Naive thymus-derived CD4-positive, alpha-beta T cell (primary cell): ENCODE results near the gene DUSP9. TPM values are rescaled to one million over a fixed set of nuclear protein-coding genes. Genes with fewer than 3 reads are reported as not detected.
A peak's percentile ranks its signal among the peaks of the same experiment; 100 is the strongest.
"Not testable (repeated sequence)": the region's sequence is repeated elsewhere in the genome, so short reads cannot be mapped to it uniquely, and the experiment has no call there.

Experiments used
- ATAC-seq: fragments of 150-1000 bp; cut with Tn5 transposase; 2 replicates; pipeline ENCODE4 v1.10.0; 2021; ENCODE audit warnings: mild to moderate bottlenecking, moderate library complexity
- CTCF ChIA-PET: fragments of 350-600 bp; sonication (Branson Sonifier 250); formaldehyde crosslinking; loops from one replicate; lab custom pipeline; 2021; ENCODE audit warnings: antibody characterized with exemption; lab: Charles Lee
- POLR2A ChIA-PET: fragments of 350-600 bp; sonication (Branson Sonifier 250); formaldehyde crosslinking; loops from one replicate; lab custom pipeline; 2021; ENCODE audit warnings: antibody characterized with exemption, inconsistent platforms; lab: Charles Lee
- DNase-seq, 9 donors: peaks; one replicate each; pipeline versions ENCODE4 v3.0.0 to v3.0.0-alpha.2; 2020 to 2022; ENCODE audit warnings: mixed read lengths in 1 of 9
- H3K27ac ChIP-seq: one replicate; pipeline ENCODE4 v1.7.0; 2013; ENCODE audit warnings: mild to moderate bottlenecking, low read depth, low read length, moderate library complexity
- H3K27me3 ChIP-seq, 2 donors: one replicate each; pipeline ENCODE4 v1.7.0; 2013; ENCODE audit warnings: low read length in 2 of 2, mild to moderate bottlenecking in 2 of 2, moderate library complexity in 2 of 2; ENCODE audit not compliant: control insufficient read depth in 2 of 2, insufficient read depth in 2 of 2
- H3K36me3 ChIP-seq, 3 experiments: 1 replicate in 2 of 3; 2 replicates in 1 of 3; pipeline ENCODE4 v1.7.0; 2013; ENCODE audit warnings: low read length in 3 of 3, mild to moderate bottlenecking in 3 of 3, moderate library complexity in 1 of 3; ENCODE audit not compliant: insufficient read depth in 3 of 3, control insufficient read depth in 2 of 3
- H3K4me1 ChIP-seq, 2 donors: one replicate each; pipeline ENCODE4 v1.7.0; 2013; ENCODE audit warnings: low read length in 2 of 2, mild to moderate bottlenecking in 2 of 2, moderate library complexity in 1 of 2; ENCODE audit not compliant: control insufficient read depth in 2 of 2, insufficient read depth in 2 of 2
- H3K4me3 ChIP-seq: 2 replicates; pipeline ENCODE4 v1.7.0; 2013; ENCODE audit warnings: mild to moderate bottlenecking, low read length
- H3K9me3 ChIP-seq, 3 experiments: 1 replicate in 2 of 3; 2 replicates in 1 of 3; pipeline ENCODE4 v1.7.0; 2013; ENCODE audit warnings: low read length in 3 of 3; ENCODE audit not compliant: control insufficient read depth in 2 of 3
- H3K27ac Mint-ChIP-seq, 9 donors: one replicate each; pipeline ENCODE4 v1.8.0; 2020 to 2022; ENCODE audit warnings: mixed read lengths in 9 of 9, mild to moderate bottlenecking in 8 of 9, moderate library complexity in 5 of 9, inconsistent platforms in 2 of 9
- H3K27me3 Mint-ChIP-seq, 5 donors: one replicate each; pipeline ENCODE4 v1.8.0; 2021 to 2022; ENCODE audit warnings: mixed read lengths in 5 of 5, mild to moderate bottlenecking in 1 of 5
- H3K36me3 Mint-ChIP-seq, 5 donors: one replicate each; pipeline ENCODE4 v1.8.0; 2020 to 2022; ENCODE audit warnings: mixed read lengths in 5 of 5, mild to moderate bottlenecking in 3 of 5, inconsistent platforms in 1 of 5
- H3K4me1 Mint-ChIP-seq, 7 donors: one replicate each; pipeline ENCODE4 v1.8.0; 2020 to 2022; ENCODE audit warnings: mixed read lengths in 7 of 7, mild to moderate bottlenecking in 3 of 7, inconsistent platforms in 1 of 7
- H3K4me3 Mint-ChIP-seq, 10 donors: one replicate each; pipeline ENCODE4 v1.8.0; 2020 to 2022; ENCODE audit warnings: mild to moderate bottlenecking in 10 of 10, mixed read lengths in 10 of 10, moderate library complexity in 6 of 10, inconsistent platforms in 2 of 10
- H3K9me3 Mint-ChIP-seq, 11 donors: one replicate each; pipeline ENCODE4 v1.8.0; 2020 to 2022; ENCODE audit warnings: mixed read lengths in 11 of 11, mild to moderate bottlenecking in 4 of 11, inconsistent platforms in 1 of 11, moderate library complexity in 1 of 11
- intact Hi-C, 2 donors: fragments of 100-400 bp; cut with micrococcal nuclease; formaldehyde crosslinking; loops; one replicate each; pipeline ENCODE4 v1.15.1; 2023
- polyA plus RNA-seq, 2 donors: library from polyadenylated mRNA; unstranded; fragments of 300-500 nt; fragmentation: Illumina TruSeq; gene quantifications; one replicate each; pipeline ENCODE4 v1.2.3, GENCODE V29; 2021
- total RNA-seq, 6 experiments: library from RNA in 5 of 6; stranded (reverse) in 5 of 6; gene quantifications; 1 replicate in 5 of 6; 2 replicates in 1 of 6; pipeline ENCODE4 v1.2.3 and lab custom pipeline; 2021 to 2026

DUSP9 gene
- total and polyA plus RNA-seq, 7 experiments from 2014 or later, result not detected

- H3K36me3 ChIP-seq, result no peaks in the 10 kb centered on the region
- intact Hi-C loops, result no loop called here
- POLR2A ChIA-PET, result no interaction called here
- no peak overlapping the region for H3K4me3 Mint-ChIP-seq
- H3K27ac ChIP-seq, result no peak overlapping the region
- ATAC-seq (no peak), DNase-seq (no peak)
- no peaks in the 10 kb centered on the region for H3K36me3 Mint-ChIP-seq
- H3K4me1 Mint-ChIP-seq, result peaks cover 0 to 2% (median 0%) of the 10 kb centered on the region in 7 donors
- H3K4me1 ChIP-seq, result no peaks in the 10 kb centered on the region
- H3K27me3 Mint-ChIP-seq, result peaks cover 0 to 22% (median under 1%) of the 10 kb centered on the region in 5 donors
- no peak overlapping the region for H3K4me3 ChIP-seq
- H3K27me3 ChIP-seq, result no peaks in the 10 kb centered on the region
- H3K27ac Mint-ChIP-seq, result no peak overlapping the region
- H3K9me3 ChIP-seq, result no peaks in the 10 kb centered on the region
- peaks cover 0 to 5% (median 0%) of the 10 kb centered on the region in 11 donors for H3K9me3 Mint-ChIP-seq
- CTCF ChIA-PET, result no interaction called here
These were observed 34.2 kb downstream of the DUSP9 start for GRCh38 chrX:153681175-153681574.

GRCh38 chrX:153683486-153683885 is 36.5 kb downstream of the DUSP9 start:
- H3K27ac Mint-ChIP-seq, ATAC-seq, H3K9me3 Mint-ChIP-seq, H3K9me3 ChIP-seq, H3K4me1 Mint-ChIP-seq, H3K27ac ChIP-seq, H3K4me1 ChIP-seq, intact Hi-C loops, POLR2A ChIA-PET, H3K36me3 ChIP-seq, H3K4me3 Mint-ChIP-seq, H3K4me3 ChIP-seq, DNase-seq, H3K27me3 ChIP-seq, H3K36me3 Mint-ChIP-seq: not testable (repeated sequence)
- H3K27me3 Mint-ChIP-seq, result peaks cover 0 to 25% (median 5%) of the 10 kb centered on the region in 5 donors
- CTCF ChIA-PET, result interaction anchor here (1.3 kb wide), 1 partner anchor 16 kb away, joined by 9 read pairs; no protein-coding TSS in a partner anchor

GRCh38 chrX:153684467-153685155 is 37.6 kb downstream of the DUSP9 start:
- no peak overlapping the region for H3K4me3 ChIP-seq
- Mint-ChIP-seq H3K9me3 (peaks cover 0 to 5% (median 0%) of the 10 kb centered on the region in 11 donors), H3K27me3 (peaks cover 0 to 24% (median 5%) of the 10 kb centered on the region in 5 donors), H3K4me1 (peaks cover 0 to 4% (median 0%) of the 10 kb centered on the region in 7 donors), H3K4me3 (no peak overlapping the region), H3K36me3 (no peaks in the 10 kb centered on the region), H3K27ac (no peak overlapping the region)
- H3K4me1 ChIP-seq, result no peaks in the 10 kb centered on the region
- no peak for ATAC-seq
- no peaks in the 10 kb centered on the region for H3K27me3 ChIP-seq
- CTCF ChIA-PET, result interaction anchor here (1.3 kb wide), 1 partner anchor 17 kb away, joined by 9 read pairs; no protein-coding TSS in a partner anchor
- no peaks in the 10 kb centered on the region for H3K9me3 ChIP-seq
- POLR2A ChIA-PET, result no interaction called here
- H3K27ac ChIP-seq, result no peak overlapping the region
- no peaks in the 10 kb centered on the region for H3K36me3 ChIP-seq
- no peak for DNase-seq
- intact Hi-C loops, result loop anchor here in 1 of 2 donors (5.0 kb wide), 2 partner anchors 38 to 243 kb away; partner anchors contain the start of genes ABCD1, ARHGAP4 and BCAP31

GRCh38 chrX:153685156-153685536 is 38.1 kb downstream of the DUSP9 start:
- Mint-ChIP-seq H3K27me3 (peaks cover 0 to 26% (median 2%) of the 10 kb centered on the region in 5 donors), H3K4me3 (no peak overlapping the region), H3K27ac (no peak overlapping the region), H3K36me3 (no peaks in the 10 kb centered on the region), H3K9me3 (peaks cover 0 to 5% (median 0%) of the 10 kb centered on the region in 11 donors), H3K4me1 (peaks cover 0 to 4% (median 0%) of the 10 kb centered on the region in 7 donors)
- POLR2A ChIA-PET, result no interaction called here
- Histone ChIP-seq H3K9me3 (no peaks in the 10 kb centered on the region), H3K27ac (no peak overlapping the region), H3K27me3 (no peaks in the 10 kb centered on the region), H3K4me3 (no peak overlapping the region), H3K36me3 (no peaks in the 10 kb centered on the region), H3K4me1 (no peaks in the 10 kb centered on the region)
- DNase-seq (no peak), ATAC-seq (no peak)
- CTCF ChIA-PET, result interaction anchor here (0.8 kb wide), 1 partner anchor 1048 kb away, joined by 3 read pairs; no protein-coding TSS in a partner anchor
- intact Hi-C loops, result loop anchor here in 1 of 2 donors (5.0 kb wide), 2 partner anchors 37 to 242 kb away; partner anchors contain the start of genes ABCD1, ARHGAP4 and BCAP31

GRCh38 chrX:153685751-153686696 is 39.0 kb downstream of the DUSP9 start:
- DNase-seq (no peak), ATAC-seq (no peak)
- peak overlapping the region in 1 of 10 donors; percentile 29 for H3K4me3 Mint-ChIP-seq
- no peaks in the 10 kb centered on the region for H3K36me3 ChIP-seq
- peaks cover 0 to 26% (median 0%) of the 10 kb centered on the region in 5 donors for H3K27me3 Mint-ChIP-seq
- peaks cover 0 to 5% (median 0%) of the 10 kb centered on the region in 11 donors for H3K9me3 Mint-ChIP-seq
- ChIA-PET CTCF (interaction anchor here (0.8 kb wide), 1 partner anchor 1047 kb away, joined by 3 read pairs; no protein-coding TSS in a partner anchor), POLR2A (no interaction called here)
- H3K4me3 ChIP-seq, result no peak overlapping the region
- H3K27ac ChIP-seq, result no peak overlapping the region
- no peaks in the 10 kb centered on the region for H3K27me3 ChIP-seq
- peaks cover 0 to 4% (median 0%) of the 10 kb centered on the region in 7 donors for H3K4me1 Mint-ChIP-seq
- no peaks in the 10 kb centered on the region for H3K36me3 Mint-ChIP-seq
- no peaks in the 10 kb centered on the region for H3K4me1 ChIP-seq
- no peak overlapping the region for H3K27ac Mint-ChIP-seq
- intact Hi-C loops, result loop anchor here in 1 of 2 donors (5.0 kb wide), 2 partner anchors 36 to 241 kb away; partner anchors contain the start of genes ABCD1, ARHGAP4 and BCAP31
- H3K9me3 ChIP-seq, result no peaks in the 10 kb centered on the region

- Histone ChIP-seq H3K4me3 (no peak overlapping the region), H3K27me3 (no peaks in the 10 kb centered on the region), H3K9me3 (no peaks in the 10 kb centered on the region), H3K36me3 (no peaks in the 10 kb centered on the region), H3K4me1 (no peaks in the 10 kb centered on the region), H3K27ac (no peak overlapping the region)
- ATAC-seq, result no peak
- Mint-ChIP-seq H3K4me3 (peak overlapping the region in 5 of 10 donors; percentile 18 to 81 (median 49)), H3K4me1 (peaks cover 0 to 4% (median 0%) of the 10 kb centered on the region in 7 donors), H3K36me3 (no peaks in the 10 kb centered on the region), H3K27me3 (peaks cover 0 to 26% (median 0%) of the 10 kb centered on the region in 5 donors), H3K9me3 (peaks cover 0 to 5% (median 0%) of the 10 kb centered on the region in 11 donors), H3K27ac (peak overlapping the region in 1 of 9 donors; percentile 3)
- ChIA-PET CTCF (no interaction called here), POLR2A (no interaction called here)
- DNase-seq, result no peak
- intact Hi-C loops, result loop anchor here (1.0 to 5.0 kb wide), 3 partner anchors 36 to 241 kb away; partner anchors contain the start of genes ABCD1 (in 1 of the 2), ARHGAP4 (in 1 of the 2), BCAP31 (in 1 of the 2) and IDH3G (in 1 of the 2)
These were observed 39.7 kb downstream of the DUSP9 start for GRCh38 chrX:153686711-153687110.
